ENCODE results near the gene RPN2. TPM values are rescaled to one million over a fixed set of nuclear protein-coding genes. Genes with fewer than 3 reads are reported as not detected.

RPN2 gene
- total and polyA plus RNA-seq, 11 donors = 36.3 to 206 (median 105) TPM

DNA sequence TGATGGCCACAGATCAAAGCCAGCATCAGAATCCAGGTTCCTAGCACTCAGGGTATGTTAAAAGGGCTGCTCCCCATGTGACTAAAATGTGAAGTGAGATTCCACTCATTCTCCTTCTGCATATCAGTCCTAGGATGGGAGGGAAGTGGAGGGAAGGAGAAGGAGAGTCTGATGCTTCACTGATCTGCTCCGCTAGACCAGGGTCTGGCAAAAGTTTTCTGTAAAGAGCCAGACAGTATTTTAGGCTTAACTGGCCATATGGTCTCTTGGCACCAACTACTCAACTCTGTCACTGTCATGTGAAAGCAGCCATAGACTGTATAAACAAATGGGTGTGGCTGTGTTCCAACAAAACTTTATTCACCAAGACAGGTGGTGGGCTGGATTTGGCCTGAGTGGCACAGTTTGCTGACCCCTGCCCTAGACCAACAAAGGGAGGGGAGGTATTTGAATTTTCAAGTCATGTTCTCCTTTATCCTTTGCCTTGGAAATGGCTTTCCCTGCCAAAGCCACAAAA lies 59.9 kb downstream of the RPN2 start:
- DNase-seq (no peak), ATAC-seq (peak in 1 of 4 donors; percentile 11)
- Histone ChIP-seq H3K27me3 (no peaks in the 10 kb centered on the region), H3K4me1 (peaks cover 0 to 33% (median 12%) of the 10 kb centered on the region in 12 donors), H3K27ac (no peak overlapping the region), H3K4me3 (no peak overlapping the region), H3K36me3 (peaks cover 0 to 100% (median 89%) of the 10 kb centered on the region in 9 donors), H3K9me3 (no peaks in the 10 kb centered on the region)
- TF ChIP-seq POLR2A (IDR thresholded peaks at IDR 0.05) = no peak
- TF ChIP-seq, protein P1, sequence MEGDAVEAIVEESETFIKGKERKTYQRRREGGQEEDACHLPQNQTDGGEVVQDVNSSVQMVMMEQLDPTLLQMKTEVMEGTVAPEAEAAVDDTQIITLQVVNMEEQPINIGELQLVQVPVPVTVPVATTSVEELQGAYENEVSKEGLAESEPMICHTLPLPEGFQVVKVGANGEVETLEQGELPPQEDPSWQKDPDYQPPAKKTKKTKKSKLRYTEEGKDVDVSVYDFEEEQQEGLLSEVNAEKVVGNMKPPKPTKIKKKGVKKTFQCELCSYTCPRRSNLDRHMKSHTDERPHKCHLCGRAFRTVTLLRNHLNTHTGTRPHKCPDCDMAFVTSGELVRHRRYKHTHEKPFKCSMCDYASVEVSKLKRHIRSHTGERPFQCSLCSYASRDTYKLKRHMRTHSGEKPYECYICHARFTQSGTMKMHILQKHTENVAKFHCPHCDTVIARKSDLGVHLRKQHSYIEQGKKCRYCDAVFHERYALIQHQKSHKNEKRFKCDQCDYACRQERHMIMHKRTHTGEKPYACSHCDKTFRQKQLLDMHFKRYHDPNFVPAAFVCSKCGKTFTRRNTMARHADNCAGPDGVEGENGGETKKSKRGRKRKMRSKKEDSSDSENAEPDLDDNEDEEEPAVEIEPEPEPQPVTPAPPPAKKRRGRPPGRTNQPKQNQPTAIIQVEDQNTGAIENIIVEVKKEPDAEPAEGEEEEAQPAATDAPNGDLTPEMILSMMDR (IDR thresholded peaks at IDR 0.05) = no peak
- WGBS, 4 donors = 47 to 75% (median 58%) methylated on average over 1 of the region's 1 CpG
- intact Hi-C loops (cut with DNase I) = no loop called here

DNA sequence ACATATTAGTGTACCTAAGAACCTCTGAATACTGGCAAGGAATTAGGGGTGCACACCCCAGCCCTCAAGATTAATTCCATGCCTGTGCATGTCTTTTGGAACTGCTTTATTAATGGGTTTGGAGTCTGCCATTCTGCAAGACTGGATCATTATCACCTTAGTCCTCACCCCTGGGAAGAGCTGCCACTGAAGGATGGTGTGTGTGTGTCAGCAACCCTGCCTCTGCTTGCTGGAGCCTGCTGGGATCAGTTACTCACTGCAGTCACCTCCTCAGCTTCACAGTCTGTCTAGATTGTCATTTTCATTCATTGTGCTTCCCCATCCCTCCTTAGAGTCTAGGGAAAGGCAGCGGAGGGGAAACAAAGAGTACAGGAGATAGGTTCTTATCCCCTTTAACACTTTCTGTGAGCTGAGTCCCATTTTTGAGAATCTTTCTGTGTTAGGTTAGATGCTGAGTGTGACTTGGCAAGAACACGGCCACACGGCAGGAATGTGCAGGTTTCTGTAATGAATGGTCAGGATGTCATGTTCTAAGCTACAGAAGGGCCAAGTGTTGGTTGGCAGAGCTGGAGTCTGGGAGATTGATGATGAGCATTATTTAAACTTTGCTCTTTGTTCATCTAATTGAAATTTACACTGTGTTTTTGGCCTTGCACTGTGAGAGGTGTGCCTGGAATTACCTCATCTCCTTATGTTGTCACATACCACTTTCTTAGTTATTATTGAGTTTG lies 61.4 kb downstream of the RPN2 start:
- peaks cover 0 to 32% (median 11%) of the 10 kb centered on the region in 12 donors for H3K4me1 ChIP-seq
- WGBS, 4 donors = 92 to 94% (median 93%) methylated on average over 3 of the region's 3 CpGs
- no peaks in the 10 kb centered on the region for H3K9me3 ChIP-seq
- no peak for TF ChIP-seq POLR2A (IDR thresholded peaks at IDR 0.05)
- H3K27me3 ChIP-seq = no peaks in the 10 kb centered on the region
- no peak overlapping the region for H3K27ac ChIP-seq
- H3K4me3 ChIP-seq = no peak overlapping the region
- no peak for ATAC-seq
- DNase-seq = no peak
- peaks cover 0 to 89% (median 74%) of the 10 kb centered on the region in 9 donors for H3K36me3 ChIP-seq
- intact Hi-C loops (cut with DNase I) = no loop called here

DNA sequence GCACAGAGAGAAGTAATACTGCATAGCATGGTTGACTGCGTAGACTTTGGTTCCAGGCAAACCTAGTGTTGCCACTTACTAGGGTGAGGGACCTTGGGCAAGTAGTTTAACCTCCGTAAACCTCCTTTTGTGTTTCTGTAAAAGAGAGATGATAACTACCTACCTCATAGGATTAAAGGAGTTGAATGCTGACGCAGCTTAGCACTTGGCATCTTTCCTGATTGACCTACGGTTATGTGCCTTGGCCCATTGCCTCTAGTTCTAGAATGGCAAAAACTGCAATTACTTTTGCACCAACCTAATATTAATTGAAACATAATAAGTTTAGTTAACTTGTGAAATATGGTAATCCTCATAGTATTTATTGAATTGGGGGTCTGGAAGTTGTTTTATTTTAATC lies 63.4 kb downstream of the RPN2 start:
- ATAC-seq = no peak
- intact Hi-C loops (cut with DNase I) = no loop called here
- Histone ChIP-seq H3K4me1 (peaks cover 0 to 29% (median 11%) of the 10 kb centered on the region in 12 donors), H3K9me3 (no peaks in the 10 kb centered on the region), H3K36me3 (peaks cover 0 to 69% (median 54%) of the 10 kb centered on the region in 9 donors), H3K27ac (no peak overlapping the region), H3K27me3 (no peaks in the 10 kb centered on the region), H3K4me3 (no peak overlapping the region)
- WGBS, 4 donors = 81 to 88% (median 85%) methylated on average over 4 of the region's 4 CpGs
- TF ChIP-seq, protein P1 (IDR thresholded peaks at IDR 0.05) = no peak
- no peak for TF ChIP-seq POLR2A (IDR thresholded peaks at IDR 0.05)
- DNase-seq = no peak

DNA sequence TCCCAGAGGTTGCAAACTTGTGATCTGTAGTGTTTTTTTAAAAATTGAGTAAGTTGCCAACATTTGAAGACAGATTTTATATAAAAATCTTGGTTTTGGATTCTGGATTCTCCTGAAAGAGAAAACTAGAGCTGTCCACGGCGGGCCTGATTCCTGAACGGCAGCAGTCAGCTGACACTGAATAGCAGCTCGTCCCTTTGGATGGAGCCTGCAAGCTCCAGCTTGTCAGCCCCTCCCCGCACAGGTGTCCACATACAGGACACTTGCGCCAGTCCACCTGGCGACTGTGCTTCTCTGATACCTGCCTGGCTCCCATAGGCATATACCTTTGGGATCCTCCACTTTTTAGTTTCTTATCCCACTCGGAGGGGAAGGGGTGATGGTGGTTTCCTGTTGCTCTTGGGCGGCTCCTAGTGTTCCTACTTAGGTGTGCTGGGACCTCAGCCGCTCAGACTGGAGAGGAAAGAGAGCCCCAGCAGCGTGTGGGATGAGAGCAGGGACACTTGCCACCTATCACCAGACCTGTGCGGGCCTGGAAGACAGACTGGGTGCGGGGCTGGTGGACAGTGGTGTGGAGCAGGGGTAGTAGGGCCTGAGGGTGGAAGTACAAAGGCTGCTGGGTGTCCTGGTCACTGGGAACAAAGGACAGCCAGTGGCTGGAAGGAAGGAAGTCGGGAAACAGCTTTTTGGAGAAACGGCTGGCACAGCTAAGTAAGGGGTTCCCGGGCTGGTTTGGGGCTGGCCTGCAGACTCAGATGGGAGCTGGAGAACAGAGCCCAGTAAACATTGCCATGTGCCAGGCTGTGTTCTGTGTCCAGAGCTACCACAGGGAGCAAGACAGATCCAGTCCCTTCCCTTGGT lies 64.2 kb downstream of the RPN2 start:
- no peak for TF ChIP-seq POLR2A (IDR thresholded peaks at IDR 0.05)
- TF ChIP-seq, protein P1 (IDR thresholded peaks at IDR 0.05) = no peak
- Histone ChIP-seq H3K4me3 (no peak overlapping the region), H3K27ac (peak overlapping the region in 9 of 12 donors; percentile 22 to 71 (median 39)), H3K27me3 (no peaks in the 10 kb centered on the region), H3K36me3 (peaks cover 0 to 61% (median 46%) of the 10 kb centered on the region in 9 donors), H3K4me1 (peaks cover 0 to 24% (median 11%) of the 10 kb centered on the region in 12 donors), H3K9me3 (no peaks in the 10 kb centered on the region)
- DNase-seq (no peak), ATAC-seq (peak; percentile 39 to 64 (median 56))
- WGBS, 4 donors = 86 to 89% (median 88%) methylated on average over 12 to 16 of the region's 16 CpGs
- intact Hi-C loops (cut with DNase I) = no loop called here

Data from heart left ventricle (tissue), 16 donors.